ENCODE results near the gene SLC41A2. TPM values are rescaled to one million over a fixed set of nuclear protein-coding genes. Genes with fewer than 3 reads are reported as not detected.

The SLC41A2 gene
- polyA plus RNA-seq, 1 experiment, result 3.6 TPM

GRCh38 chr12:104921340-104921739 is 36.8 kb downstream of the SLC41A2 start:
- H3K9me3 ChIP-seq (ENCODE audit: control insufficient read depth, insufficient read depth, low read length), result no peaks in the 10 kb centered on the region
- no peak overlapping the region for H3K4me3 ChIP-seq (ENCODE audit: low read depth, low read length)
- no peaks in the 10 kb centered on the region for H3K27me3 ChIP-seq (ENCODE audit: control insufficient read depth, insufficient read depth, low read length)
- TF ChIP-seq CTCF (IDR thresholded peaks at IDR 0.05; ENCODE audit: low read depth, low read length), result no peak
- ChIA-PET CTCF (interaction anchor here (1.1 kb wide), 1 partner anchor 540 kb away, joined by 3 read pairs; no protein-coding TSS in a partner anchor), POLR2A (no interaction called here)
- no peak overlapping the region for H3K27ac ChIP-seq (ENCODE audit: low read depth, low read length)
- no peak for DNase-seq (ENCODE audit: low read depth, low spot score)

GRCh38 chr12:104911942-104912341 is 46.1 kb downstream of the SLC41A2 start:
- Histone ChIP-seq H3K9me3 (ENCODE audit: control insufficient read depth, insufficient read depth, low read length) (no peaks in the 10 kb centered on the region), H3K27ac (ENCODE audit: low read depth, low read length) (no peak overlapping the region), H3K4me3 (ENCODE audit: low read depth, low read length) (no peak overlapping the region), H3K27me3 (ENCODE audit: control insufficient read depth, insufficient read depth, low read length) (peaks cover 2% of the 10 kb centered on the region)
- no peak for DNase-seq (ENCODE audit: low read depth, low spot score)
- TF ChIP-seq CTCF (IDR thresholded peaks at IDR 0.05; ENCODE audit: low read depth, low read length), result no peak
- ChIA-PET CTCF (no interaction called here), POLR2A (no interaction called here)

- Histone ChIP-seq H3K9me3 (ENCODE audit: control insufficient read depth, insufficient read depth, low read length) (no peaks in the 10 kb centered on the region; the same call in 1 of the 2 replicates), H3K4me3 (ENCODE audit: low read depth, low read length) (no peak overlapping the region), H3K27me3 (ENCODE audit: control insufficient read depth, insufficient read depth, low read length) (peaks cover 2% of the 10 kb centered on the region), H3K27ac (ENCODE audit: low read depth, low read length) (no peak overlapping the region)
- no peak for DNase-seq (ENCODE audit: low read depth, low spot score)
- POLR2A ChIA-PET, result interaction anchor here (0.6 kb wide), 1 partner anchor 14 kb away, joined by 4 read pairs; no protein-coding TSS in a partner anchor
- CTCF ChIA-PET, result no interaction called here
- no peak for TF ChIP-seq CTCF (IDR thresholded peaks at IDR 0.05; ENCODE audit: low read depth, low read length)
Measured at GRCh38 chr12:104910196-104910840, 47.8 kb downstream of the SLC41A2 start.

- H3K27me3 ChIP-seq (ENCODE audit: control insufficient read depth, insufficient read depth, low read length), result peaks cover under 1% of the 10 kb centered on the region
Measured at GRCh38 chr12:104909761-104910160, 48.3 kb downstream of the SLC41A2 start.

More at GRCh38 chr12:104909761-104910160, 48.3 kb downstream of the SLC41A2 start:
- CTCF ChIA-PET, result no interaction called here
- Histone ChIP-seq H3K4me3 (ENCODE audit: low read depth, low read length) (no peak overlapping the region), H3K9me3 (ENCODE audit: control insufficient read depth, insufficient read depth, low read length) (no peaks in the 10 kb centered on the region; the same call in 1 of the 2 replicates), H3K27ac (ENCODE audit: low read depth, low read length) (no peak overlapping the region)
- no peak for TF ChIP-seq CTCF (IDR thresholded peaks at IDR 0.05; ENCODE audit: low read depth, low read length)
- DNase-seq (ENCODE audit: low read depth, low spot score), result no peak
- POLR2A ChIA-PET, result interaction anchor here (0.6 kb wide), 1 partner anchor 14 kb away, joined by 4 read pairs; no protein-coding TSS in a partner anchor

Other genes with a start within 250 kb of the SLC41A2 start
- gene NOPCHAP1, start 28.0 kb upstream of the SLC41A2 start, polyA plus RNA-seq (2011; rRNA removed), result 8.0 and 9.5 TPM in 2 replicates
- gene ALDH1L2, start 126.2 kb upstream of the SLC41A2 start, polyA plus RNA-seq (2011; rRNA removed), result 90.5 and 116 TPM in 2 replicates
- gene WASHC4, start 149.4 kb upstream of the SLC41A2 start, polyA plus RNA-seq (2011; rRNA removed), result 33.8 and 59.4 TPM in 2 replicates